Astrocyte (in vitro differentiated cells and primary cell): ENCODE data around the gene AFG1L.

ENCODE experiments used
- EZH2 ChIP-seq: IDR thresholded peaks from 2 replicates; pipeline ENCODE4 v1.6.1; 2012; ENCODE audit warnings: mild to moderate bottlenecking, low read length, inconsistent platforms; ENCODE audit not compliant: insufficient read depth
- TF ChIP-seq, protein P1 (sequence below): IDR thresholded peaks from 2 replicates; pipeline ENCODE4 v1.5.1; 2011; ENCODE audit warnings: low read depth, mild to moderate bottlenecking, inconsistent platforms, low read length, moderate library complexity; ENCODE audit not compliant: insufficient read depth

DNA sequence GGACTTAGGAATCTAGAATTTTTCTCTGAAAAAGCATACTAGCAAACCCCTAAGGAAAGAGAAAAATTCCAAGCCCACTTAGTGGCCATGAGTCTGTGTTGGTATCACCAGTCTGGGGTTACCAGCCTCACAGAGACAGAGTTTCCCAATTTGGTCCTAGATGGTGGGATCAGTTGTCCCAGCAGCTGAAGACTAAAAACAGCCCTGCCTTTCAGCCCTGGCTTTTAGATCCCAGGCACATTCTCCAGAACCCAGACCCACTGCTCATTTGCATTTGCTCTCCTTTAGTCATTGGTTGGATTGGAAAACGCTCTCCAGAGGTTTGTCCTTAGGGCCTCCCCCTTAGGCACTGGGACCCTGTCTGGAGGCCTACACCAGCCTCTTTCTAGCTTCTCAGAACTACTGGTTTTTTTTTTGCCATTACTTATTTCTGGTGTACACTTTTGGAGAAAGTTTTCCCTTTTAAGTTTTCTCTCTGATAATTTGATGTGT is 226.8 kb downstream of the AFG1L start:
- TF ChIP-seq, protein P1, sequence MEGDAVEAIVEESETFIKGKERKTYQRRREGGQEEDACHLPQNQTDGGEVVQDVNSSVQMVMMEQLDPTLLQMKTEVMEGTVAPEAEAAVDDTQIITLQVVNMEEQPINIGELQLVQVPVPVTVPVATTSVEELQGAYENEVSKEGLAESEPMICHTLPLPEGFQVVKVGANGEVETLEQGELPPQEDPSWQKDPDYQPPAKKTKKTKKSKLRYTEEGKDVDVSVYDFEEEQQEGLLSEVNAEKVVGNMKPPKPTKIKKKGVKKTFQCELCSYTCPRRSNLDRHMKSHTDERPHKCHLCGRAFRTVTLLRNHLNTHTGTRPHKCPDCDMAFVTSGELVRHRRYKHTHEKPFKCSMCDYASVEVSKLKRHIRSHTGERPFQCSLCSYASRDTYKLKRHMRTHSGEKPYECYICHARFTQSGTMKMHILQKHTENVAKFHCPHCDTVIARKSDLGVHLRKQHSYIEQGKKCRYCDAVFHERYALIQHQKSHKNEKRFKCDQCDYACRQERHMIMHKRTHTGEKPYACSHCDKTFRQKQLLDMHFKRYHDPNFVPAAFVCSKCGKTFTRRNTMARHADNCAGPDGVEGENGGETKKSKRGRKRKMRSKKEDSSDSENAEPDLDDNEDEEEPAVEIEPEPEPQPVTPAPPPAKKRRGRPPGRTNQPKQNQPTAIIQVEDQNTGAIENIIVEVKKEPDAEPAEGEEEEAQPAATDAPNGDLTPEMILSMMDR, result no peak
- TF ChIP-seq EZH2, result no peak
